WTC11 (cell line): Measurements from ENCODE around the gene MESP2.

Source experiments
- CTCF ChIP-seq: fragments of 200-600 bp; IDR thresholded peaks from 2 replicates; pipeline ENCODE4 v1.8.0; 2022; ENCODE audit warnings: antibody characterized with exemption
- NFE2L1 ChIP-seq: sonication (generic); formaldehyde crosslinking; IDR thresholded peaks from 2 replicates; pipeline ENCODE4 v1.8.1; 2023; ENCODE audit warnings: missing genetic modification reagents
- NR2C2 ChIP-seq: sonication (generic); formaldehyde crosslinking; IDR thresholded peaks from 2 replicates; pipeline ENCODE4 v1.8.0; 2022; ENCODE audit warnings: mild to moderate bottlenecking, missing genetic modification reagents
- SP1 ChIP-seq: sonication (generic); formaldehyde crosslinking; conservative IDR thresholded peaks from 2 replicates; pipeline ENCODE4 v1.8.1; 2022; ENCODE audit warnings: missing genetic modification reagents
- ZNF416 ChIP-seq: fragments of 250-450 bp; sonication (Bioruptor Pico); IDR thresholded peaks from 2 replicates; pipeline ENCODE4 v1.9.0; 2021; ENCODE audit warnings: mild to moderate bottlenecking, inconsistent platforms

- TF ChIP-seq SP1 (CRISPR knock-in tag) (no peak), CTCF (no peak), ZNF416 (CRISPR knock-in tag) (no peak), NR2C2 (CRISPR knock-in tag) (no peak), NFE2L1 (no peak)
These were observed 31.6 kb downstream of the MESP2 start for GRCh38 chr15:89807689-89808088.
